HG03196 (cell line): ENCODE results near the gene RYR1.
"Not testable (repeated sequence)": the region's sequence is repeated elsewhere in the genome, so short reads cannot be mapped to it uniquely, and the experiment has no call there.

Experiments used
- ATAC-seq: cut with Tn5 transposase; IDR thresholded peaks from one replicate; pipeline ENCODE4 v1.9.1; 2021; ENCODE audit not compliant: unreplicated experiment

The RYR1 gene

GRCh38 chr19:38602856-38603255 is 169.4 kb downstream of the RYR1 start:
- not testable (repeated sequence) for ATAC-seq

DNA sequence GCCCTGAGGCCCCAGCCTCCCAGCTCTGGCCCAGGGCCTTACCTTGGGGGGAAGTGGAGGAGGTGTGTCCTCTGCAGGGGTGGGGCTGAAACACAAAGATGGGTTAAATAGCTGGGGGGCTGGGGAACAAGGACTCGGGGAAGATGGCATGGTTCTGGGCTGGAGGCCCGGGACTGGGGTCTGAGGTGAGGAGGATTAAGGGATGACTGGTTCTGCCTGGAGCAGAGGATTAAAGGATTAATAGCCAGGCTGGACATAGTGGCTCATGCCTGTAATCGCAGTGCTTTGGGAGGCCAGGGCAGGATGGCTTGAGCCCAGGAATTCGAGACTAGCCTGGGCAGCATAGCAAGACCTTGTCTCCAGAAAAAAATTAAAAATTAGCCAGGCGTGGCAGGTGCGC is 172.6 kb downstream of the RYR1 start:
- ATAC-seq: no peak

DNA sequence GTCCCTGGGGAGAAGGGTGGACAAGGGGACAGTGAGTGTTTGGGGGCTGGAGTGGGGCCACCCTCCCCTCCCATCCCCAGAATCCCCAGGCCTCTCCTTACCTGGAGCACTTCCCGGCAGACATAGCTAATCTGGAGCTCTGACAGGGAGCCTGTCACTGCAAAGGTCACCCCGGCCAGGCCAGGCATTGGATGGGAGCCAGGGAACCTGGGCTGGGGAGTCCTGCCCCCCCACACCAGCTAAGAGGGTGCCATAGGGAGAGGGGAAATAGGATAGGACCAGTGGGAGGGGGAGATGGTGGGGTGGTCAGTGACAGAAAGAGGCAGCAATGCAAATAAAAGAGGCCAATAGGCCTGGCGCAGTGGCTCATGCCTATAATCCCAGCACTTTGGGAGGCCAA is 180.8 kb downstream of the RYR1 start:
- ATAC-seq: no peak

- ATAC-seq: no peak
Measured at GRCh38 chr19:38615007-38615581, 181.6 kb downstream of the RYR1 start.

DNA sequence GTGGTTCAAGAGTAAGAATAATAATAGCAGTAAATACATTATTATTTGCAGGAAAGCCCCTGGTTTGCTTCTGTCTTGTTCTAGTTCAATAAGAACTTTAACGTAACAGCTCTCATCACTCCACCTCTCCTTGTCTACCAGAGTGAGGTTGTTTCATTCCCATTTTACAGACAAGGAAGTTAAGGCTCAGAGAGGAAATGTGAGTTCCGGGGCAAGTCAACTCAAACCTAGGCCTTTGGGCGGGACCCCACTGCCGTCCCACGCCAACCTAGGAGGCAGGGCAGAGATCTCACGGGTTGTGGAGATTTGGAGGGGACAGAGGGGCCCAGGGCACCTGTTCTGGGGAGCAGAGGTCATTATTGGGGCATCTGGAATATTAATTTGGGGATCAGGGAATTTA is 182.8 kb downstream of the RYR1 start:
- ATAC-seq: no peak

- ATAC-seq: peak; percentile 0
Measured at GRCh38 chr19:38617283-38617763, 183.8 kb downstream of the RYR1 start.

GRCh38 chr19:38617764-38618589 is 184.5 kb downstream of the RYR1 start, which contains the start of gene MAP4K1:
TSS of gene MAP4K1 (minus strand) at chr19:38617953. CDS start at chr19:38617895, 58 bp downstream.
- peak; percentile 60 for ATAC-seq

- peak; percentile 64 for ATAC-seq
Measured at GRCh38 chr19:38618590-38619360, 185.3 kb downstream of the RYR1 start, which contains the start of gene EIF3K. TSS of gene EIF3K (plus strand) at chr19:38619188. CDS start at chr19:38619269, 81 bp downstream.

DNA sequence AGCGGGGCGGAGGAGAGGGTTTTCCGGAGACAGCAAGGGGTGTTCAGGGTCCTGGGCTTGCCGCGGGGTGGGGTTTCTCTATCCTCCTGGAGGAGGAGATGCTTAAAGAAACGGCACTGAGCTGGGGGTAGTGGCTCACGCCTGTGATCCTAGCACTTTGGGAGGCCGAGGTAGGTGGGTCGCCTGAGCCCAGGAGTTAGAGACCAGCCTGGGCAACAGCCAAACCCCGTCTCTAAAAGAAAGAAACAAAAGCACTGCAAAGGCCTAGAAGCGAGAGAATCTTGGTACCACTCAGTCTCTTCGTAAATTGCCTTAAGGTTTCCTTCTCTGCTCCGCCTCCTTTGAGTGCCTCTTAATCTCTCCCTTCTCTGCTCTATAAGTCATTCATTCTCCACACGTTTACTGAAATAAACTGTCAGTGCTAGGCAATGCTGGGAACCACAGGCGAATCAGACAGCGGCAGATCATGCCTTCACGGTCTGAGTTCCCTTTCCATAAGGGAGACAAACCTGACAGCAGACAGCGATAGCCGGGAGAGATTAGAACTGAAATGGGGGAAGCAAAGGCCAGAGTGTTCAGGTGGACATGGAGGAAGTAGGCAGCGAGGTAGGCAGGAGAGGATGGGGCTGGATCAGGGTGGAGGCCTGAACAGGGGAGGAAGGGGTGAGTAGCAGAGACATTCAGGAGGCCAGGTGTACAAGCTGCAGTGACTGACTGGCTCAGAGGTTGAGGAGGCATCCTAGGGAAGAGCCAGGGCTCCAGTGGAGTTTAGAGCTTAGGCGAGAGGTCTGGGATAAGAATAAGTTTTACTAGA is 186.1 kb downstream of the RYR1 start:
- ATAC-seq: no peak

- ATAC-seq: no peak
Measured at GRCh38 chr19:38624822-38625221, 191.3 kb downstream of the RYR1 start.

DNA sequence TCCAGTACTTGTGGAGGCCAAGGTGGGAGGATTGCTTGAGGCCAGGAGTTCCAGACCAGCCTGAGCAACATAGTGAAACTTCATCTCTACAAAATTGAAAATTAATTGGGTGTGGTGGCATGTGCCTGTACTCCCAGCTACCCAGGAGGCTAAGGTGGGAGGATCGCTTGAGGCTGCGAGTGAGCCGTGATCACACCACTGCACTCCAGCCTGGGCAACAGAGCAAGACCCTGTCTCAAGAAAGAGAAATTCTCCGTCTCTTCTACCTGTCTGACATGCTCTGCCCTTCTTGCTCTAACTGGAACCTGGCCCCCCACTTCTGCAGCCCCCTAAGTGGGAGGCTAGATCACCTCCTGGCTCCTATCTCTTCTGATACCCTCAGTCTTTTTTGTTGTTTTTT is 192.9 kb downstream of the RYR1 start:
- ATAC-seq: no peak

DNA sequence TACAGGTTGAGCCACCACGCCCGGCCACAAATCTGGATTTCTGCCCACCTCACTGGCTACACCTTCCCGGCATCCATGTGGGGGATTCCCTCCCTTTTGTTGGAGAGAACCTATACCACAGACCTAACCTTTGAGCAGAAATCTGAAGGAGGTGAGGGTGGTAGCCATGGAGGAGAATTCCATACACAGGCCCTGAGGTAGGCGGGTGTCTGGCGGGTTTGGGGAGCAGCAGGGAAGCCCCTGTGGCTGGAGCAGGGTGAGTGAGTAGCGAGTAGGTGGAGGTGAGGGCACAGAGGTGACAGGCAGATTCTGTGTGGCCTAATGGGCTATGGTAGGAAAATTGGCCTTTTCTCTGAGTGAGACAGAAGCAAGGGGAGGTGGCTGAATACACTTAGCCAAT is 196.1 kb downstream of the RYR1 start:
- no peak for ATAC-seq

- ATAC-seq: not testable (repeated sequence)
Measured at GRCh38 chr19:38631301-38631700, 197.8 kb downstream of the RYR1 start.

DNA sequence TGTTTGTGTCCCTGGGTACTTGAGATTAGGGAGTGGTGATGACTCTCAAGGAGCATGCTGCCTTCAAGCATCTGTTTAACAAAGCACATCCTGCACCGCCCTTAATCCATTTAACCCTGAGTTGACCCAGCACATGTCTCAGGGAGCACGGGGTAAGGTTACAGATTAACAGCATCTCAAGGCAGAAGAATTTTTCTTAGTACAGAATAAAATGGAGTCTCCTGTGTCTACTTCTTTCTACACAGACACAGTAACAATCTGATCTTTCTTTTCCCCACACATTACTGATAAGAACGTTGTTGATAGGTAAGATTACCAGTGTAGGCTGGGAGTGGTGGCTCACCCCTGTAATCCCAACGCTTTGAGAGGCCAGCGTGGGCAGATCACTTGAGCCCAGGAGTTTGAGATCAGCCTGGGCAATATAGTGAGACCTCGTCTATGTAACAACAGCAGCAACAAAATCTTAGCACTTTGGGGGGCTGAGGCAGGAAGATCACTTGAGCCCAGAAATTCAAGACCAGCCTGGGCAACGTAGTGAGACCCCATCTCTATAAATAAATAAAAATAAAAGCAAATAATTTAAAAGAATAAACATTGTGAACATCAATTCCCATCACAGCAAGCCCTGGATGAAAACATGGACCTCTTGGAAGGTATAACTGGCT is 198.5 kb downstream of the RYR1 start:
- ATAC-seq: not testable (repeated sequence)

- no peak for ATAC-seq
Measured at GRCh38 chr19:38632476-38633213, 199.2 kb downstream of the RYR1 start.

DNA sequence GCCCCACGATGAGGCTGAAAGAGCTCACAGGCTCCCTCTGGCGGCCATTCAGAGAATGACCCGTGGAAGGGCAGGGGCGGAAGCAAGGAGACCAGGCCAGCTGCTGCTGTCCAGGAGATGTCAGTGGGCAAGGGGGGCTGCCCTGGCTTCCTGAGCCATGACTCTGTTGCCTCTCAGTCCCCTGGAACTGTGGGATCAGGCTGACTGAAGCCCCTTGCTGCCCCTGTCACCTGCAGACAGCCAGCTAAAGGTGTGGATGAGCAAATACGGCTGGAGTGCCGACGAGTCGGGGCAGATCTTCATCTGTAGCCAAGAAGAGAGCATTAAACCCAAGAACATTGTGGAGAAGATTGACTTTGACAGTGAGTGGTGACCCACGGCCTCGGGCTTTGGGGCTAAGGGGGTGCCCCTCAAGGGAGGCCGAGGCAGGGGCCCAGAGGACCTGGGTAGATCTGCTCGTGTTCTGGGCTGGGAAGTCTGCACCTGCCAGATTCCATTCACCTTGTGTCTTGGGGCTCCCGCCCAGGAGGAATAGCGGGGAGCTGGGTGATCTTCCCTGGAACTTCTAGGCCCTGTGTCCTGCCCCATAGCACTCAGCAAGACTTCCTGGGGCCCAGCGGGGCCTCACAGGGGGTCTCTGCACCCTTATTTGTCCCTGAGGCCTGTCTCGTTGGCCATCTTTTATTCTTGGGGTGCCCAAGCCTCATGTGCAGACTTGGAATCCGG is 201.4 kb downstream of the RYR1 start:
- ATAC-seq: no peak

DNA sequence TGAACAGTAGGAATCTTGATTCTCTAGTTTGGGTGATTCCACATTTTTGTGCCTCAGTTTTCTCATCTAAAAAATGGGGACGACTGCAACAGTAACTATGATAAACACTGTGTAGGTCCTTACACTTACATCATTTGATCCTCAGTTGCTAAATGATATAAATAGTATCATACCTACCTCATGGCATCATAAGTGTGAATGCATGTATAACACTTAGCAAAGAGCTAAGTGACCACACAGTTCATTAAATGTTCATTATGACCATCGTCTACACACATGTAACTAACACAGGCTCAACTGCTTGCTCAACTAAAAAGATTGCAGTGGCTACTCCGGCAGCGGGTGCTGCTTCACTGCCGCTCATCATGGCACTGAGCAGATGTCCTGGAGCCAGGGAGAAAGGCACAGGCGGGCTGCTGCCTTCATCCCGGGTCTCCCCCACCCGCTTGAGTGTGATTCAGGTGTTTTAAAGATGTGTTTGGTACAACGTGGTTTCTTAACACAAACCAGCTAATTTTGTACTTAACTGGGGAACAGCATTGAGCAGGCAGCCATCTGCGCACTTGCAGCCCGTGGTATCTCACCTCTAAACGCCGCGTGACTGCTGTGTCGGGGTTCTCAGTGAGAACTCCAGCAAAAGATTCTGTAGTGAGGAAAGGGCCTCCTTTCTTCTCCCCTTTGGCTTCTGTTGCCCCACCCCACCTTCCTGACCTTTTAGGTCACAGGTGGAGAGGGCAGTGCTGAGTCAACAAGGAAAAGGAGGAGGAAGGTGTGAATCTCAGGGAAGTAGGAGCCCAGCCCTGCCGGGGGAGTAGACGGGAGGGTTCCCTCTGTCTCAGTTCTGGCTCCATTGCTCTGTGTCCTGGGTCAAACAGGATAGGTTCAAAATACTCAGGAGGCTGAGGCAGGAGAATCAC is 202.2 kb downstream of the RYR1 start:
- ATAC-seq: no peak
